Measurements from ENCODE around the gene ING4. TPM values are rescaled to one million over a fixed set of nuclear protein-coding genes. Genes with fewer than 3 reads are reported as not detected.

ING4 gene
- total RNA-seq, 4 donors from 2014 or later, result 53.2 to 85.0 (median 70.6) TPM

DNA sequence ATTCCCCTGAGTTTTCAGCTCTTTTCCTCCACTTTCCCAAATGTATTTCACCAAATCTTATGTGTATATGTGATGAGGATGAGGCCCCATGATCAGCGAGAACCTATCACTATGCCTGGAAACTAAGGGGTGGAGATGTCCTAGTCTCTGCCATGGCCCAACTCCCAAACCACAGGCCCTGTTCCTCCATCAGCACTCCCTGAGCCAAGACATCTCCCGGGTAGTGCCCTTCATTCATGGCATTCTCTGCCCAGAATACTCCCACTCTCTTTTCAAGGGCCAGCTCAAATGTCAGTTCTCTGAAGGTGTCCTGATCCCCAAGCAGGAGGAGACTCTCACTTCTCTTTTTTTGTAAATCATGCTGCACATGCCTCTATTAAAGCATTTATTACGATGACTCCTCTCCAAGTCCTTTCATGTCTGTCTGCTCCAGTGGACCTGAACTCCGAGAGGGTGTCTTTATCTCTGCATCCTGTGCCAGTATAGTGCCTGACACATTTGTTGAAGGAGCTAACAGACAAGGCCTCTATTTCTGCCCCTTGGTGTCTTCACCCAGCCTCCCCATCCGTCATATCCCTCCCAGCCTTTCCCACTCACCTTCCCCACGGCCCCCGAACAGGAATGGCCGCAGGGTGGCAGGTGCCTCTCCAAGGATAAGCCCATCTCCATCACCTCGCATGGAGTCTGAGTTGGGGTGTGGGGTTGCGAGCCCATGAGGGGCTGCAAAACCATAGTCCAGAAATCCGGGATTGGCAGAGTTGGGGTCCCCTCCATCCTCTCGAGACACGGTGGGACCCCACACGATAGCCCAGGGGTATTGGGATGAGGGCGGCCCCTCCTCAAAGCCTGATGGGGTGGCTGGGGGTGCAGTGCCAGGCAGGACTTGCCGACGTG, 34.0 kb upstream of the ING4 start:
- 76% methylated on average over 11 of the region's 17 CpGs for WGBS
- TF ChIP-seq POLR2AphosphoS5 (IDR thresholded peaks at IDR 0.05), result no peak
- no peak for TF ChIP-seq EP300 (IDR thresholded peaks at IDR 0.05)
- TF ChIP-seq, protein P1, sequence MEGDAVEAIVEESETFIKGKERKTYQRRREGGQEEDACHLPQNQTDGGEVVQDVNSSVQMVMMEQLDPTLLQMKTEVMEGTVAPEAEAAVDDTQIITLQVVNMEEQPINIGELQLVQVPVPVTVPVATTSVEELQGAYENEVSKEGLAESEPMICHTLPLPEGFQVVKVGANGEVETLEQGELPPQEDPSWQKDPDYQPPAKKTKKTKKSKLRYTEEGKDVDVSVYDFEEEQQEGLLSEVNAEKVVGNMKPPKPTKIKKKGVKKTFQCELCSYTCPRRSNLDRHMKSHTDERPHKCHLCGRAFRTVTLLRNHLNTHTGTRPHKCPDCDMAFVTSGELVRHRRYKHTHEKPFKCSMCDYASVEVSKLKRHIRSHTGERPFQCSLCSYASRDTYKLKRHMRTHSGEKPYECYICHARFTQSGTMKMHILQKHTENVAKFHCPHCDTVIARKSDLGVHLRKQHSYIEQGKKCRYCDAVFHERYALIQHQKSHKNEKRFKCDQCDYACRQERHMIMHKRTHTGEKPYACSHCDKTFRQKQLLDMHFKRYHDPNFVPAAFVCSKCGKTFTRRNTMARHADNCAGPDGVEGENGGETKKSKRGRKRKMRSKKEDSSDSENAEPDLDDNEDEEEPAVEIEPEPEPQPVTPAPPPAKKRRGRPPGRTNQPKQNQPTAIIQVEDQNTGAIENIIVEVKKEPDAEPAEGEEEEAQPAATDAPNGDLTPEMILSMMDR (IDR thresholded peaks at IDR 0.05), result no peak
- no peak for TF ChIP-seq POLR2A (IDR thresholded peaks at IDR 0.05)
- DNase-seq (ENCODE audit: low spot score in 2 of 2), result no peak
- H3K36me3 ChIP-seq, result no peaks in the 10 kb centered on the region
- no peak overlapping the region for H3K4me3 ChIP-seq
- peaks cover 16% of the 10 kb centered on the region for H3K4me1 ChIP-seq
- H3K27ac ChIP-seq, result no peak overlapping the region
- peaks cover 68% of the 10 kb centered on the region for H3K27me3 ChIP-seq
- no peaks in the 10 kb centered on the region for H3K9me3 ChIP-seq

DNA sequence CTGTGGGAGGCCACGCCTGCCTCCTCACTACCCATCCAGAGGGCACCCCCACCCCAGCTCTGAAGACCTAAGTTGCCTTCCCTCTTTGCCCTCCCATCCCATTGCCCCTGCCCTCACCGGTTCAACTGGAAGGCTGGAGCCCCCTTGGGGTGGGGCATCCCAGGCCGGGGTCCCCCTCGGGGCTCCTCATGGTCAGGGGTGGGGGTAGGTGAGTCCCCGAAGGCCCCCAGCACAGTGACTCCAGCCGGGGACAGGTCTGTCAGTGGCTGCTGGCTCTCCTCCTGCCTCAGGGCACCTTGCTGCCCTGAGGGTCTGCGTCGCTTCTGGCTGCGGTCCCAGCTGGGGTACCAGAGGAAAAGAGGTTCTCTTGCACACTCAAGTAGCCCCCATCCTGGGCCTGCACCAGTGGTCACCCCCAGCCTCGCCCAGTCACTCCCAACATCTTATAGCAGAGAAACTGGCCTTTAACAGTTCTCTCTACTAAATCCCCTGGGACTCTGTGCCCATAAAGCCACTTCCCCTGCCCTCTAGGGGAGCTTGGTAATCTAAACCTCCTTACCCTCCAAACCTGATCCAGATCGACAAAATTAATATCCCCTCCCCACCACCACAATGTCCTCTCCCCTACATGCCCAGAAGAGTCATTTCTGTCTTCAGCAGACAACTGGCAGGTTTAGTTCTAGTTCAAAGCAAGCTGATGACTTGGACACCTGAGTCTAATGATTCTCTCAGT, 32.6 kb upstream of the ING4 start:
- H3K27ac ChIP-seq, result no peak overlapping the region
- no peaks in the 10 kb centered on the region for H3K36me3 ChIP-seq
- H3K4me3 ChIP-seq, result no peak overlapping the region
- no peaks in the 10 kb centered on the region for H3K9me3 ChIP-seq
- 75% methylated on average over 10 of the region's 11 CpGs for WGBS
- H3K4me1 ChIP-seq, result peaks cover 15% of the 10 kb centered on the region
- TF ChIP-seq, protein P1 (IDR thresholded peaks at IDR 0.05), result no peak
- TF ChIP-seq EP300 (IDR thresholded peaks at IDR 0.05) (no peak), POLR2A (IDR thresholded peaks at IDR 0.05) (no peak), POLR2AphosphoS5 (IDR thresholded peaks at IDR 0.05) (no peak)
- peaks cover 54% of the 10 kb centered on the region for H3K27me3 ChIP-seq
- DNase-seq (ENCODE audit: low spot score in 2 of 2), result no peak

DNA sequence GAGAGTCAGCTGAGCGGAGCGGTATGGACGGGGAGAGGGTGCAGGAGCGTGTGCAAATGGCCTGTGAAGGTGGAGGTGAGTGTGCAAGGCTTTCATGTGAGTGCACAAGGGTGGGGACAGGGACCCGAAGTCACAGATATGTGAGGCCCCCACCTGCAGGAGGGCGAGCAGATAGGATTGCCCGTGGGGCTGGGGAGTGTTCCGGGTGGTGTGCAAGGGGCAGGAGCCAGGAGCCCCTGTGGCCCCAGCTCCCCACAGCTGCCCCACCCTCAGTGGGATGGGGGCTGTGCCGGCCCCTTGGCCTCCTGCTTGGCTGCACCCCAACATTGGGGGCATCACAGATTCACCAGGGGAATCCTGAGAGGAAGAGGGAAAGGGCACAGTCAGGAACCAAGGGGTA, 31.8 kb upstream of the ING4 start:
- no peak overlapping the region for H3K4me3 ChIP-seq
- WGBS, result 83% methylated on average over 9 of the region's 9 CpGs
- peaks cover 14% of the 10 kb centered on the region for H3K4me1 ChIP-seq
- TF ChIP-seq POLR2AphosphoS5 (IDR thresholded peaks at IDR 0.05) (no peak), EP300 (IDR thresholded peaks at IDR 0.05) (no peak), POLR2A (IDR thresholded peaks at IDR 0.05) (no peak)
- TF ChIP-seq, protein P1 (IDR thresholded peaks at IDR 0.05), result no peak
- no peaks in the 10 kb centered on the region for H3K36me3 ChIP-seq
- peaks cover 46% of the 10 kb centered on the region for H3K27me3 ChIP-seq
- DNase-seq (ENCODE audit: low spot score in 2 of 2), result no peak
- H3K27ac ChIP-seq, result no peak overlapping the region
- no peaks in the 10 kb centered on the region for H3K9me3 ChIP-seq

DNA sequence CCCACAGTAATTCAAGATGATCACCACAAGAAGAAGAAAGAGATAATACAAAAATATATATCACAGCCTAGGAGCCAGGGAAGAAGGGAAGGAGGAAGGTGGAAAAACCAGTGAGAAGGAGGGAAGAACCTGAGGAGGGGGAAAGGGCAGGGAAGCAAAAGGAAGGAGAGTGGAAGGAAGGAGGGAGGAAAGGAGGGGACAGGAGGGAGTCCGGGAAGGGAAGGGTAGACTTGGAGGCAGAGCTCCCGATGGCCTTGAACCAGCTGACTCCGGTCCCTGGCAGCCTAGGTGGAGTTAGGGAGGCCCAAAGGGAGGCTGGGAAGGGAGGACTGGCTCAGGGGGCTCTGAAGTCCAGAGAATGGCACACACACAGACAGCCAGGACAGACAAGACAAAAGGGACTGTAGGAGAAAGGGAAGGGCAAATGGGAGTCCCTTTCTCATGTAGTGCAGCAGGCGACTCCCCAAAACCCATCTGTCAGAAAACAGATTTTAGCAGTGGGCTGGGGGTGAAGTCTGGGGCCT, 31.0 kb upstream of the ING4 start:
- H3K9me3 ChIP-seq, result no peaks in the 10 kb centered on the region
- H3K4me1 ChIP-seq, result peaks cover 12% of the 10 kb centered on the region
- WGBS, result 74% methylated on average over 4 of the region's 4 CpGs
- TF ChIP-seq, protein P1 (IDR thresholded peaks at IDR 0.05), result no peak
- TF ChIP-seq POLR2AphosphoS5 (IDR thresholded peaks at IDR 0.05) (no peak), POLR2A (IDR thresholded peaks at IDR 0.05) (no peak)
- DNase-seq (ENCODE audit: low spot score in 2 of 2), result no peak
- H3K4me3 ChIP-seq, result no peak overlapping the region
- no peaks in the 10 kb centered on the region for H3K36me3 ChIP-seq
- H3K27me3 ChIP-seq, result peaks cover 38% of the 10 kb centered on the region
- no peak overlapping the region for H3K27ac ChIP-seq

DNA sequence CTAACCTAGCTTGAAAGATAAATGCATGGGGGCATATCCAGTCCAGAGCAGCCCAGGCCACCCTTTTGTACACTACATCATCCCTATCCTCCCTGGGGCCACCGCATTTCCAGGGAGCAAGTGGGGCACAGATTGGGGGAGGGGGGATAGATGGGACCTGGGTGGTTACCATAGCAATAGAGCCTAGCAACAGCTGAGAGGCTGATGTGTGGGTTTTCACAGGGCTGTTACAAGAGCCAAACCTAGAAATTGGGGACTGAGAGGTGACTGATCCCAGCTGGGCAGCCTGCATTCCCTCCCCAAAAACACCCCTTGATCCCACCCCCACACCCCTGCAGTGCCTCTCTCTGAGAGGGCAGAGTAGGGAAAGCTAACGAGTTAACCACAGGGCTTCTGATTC, 30.0 kb upstream of the ING4 start:
- no peak for TF ChIP-seq EP300 (IDR thresholded peaks at IDR 0.05)
- TF ChIP-seq POLR2A (IDR thresholded peaks at IDR 0.05), result no peak
- TF ChIP-seq POLR2AphosphoS5 (IDR thresholded peaks at IDR 0.05), result no peak
- TF ChIP-seq, protein P1 (IDR thresholded peaks at IDR 0.05), result no peak
- H3K36me3 ChIP-seq, result no peaks in the 10 kb centered on the region
- peaks cover 28% of the 10 kb centered on the region for H3K27me3 ChIP-seq
- H3K4me1 ChIP-seq, result peaks cover 20% of the 10 kb centered on the region
- WGBS, result 69% methylated on average over 2 of the region's 2 CpGs
- no peaks in the 10 kb centered on the region for H3K9me3 ChIP-seq
- H3K27ac ChIP-seq, result no peak overlapping the region
- no peak for DNase-seq (ENCODE audit: low spot score in 2 of 2)
- no peak overlapping the region for H3K4me3 ChIP-seq
